Cardiac muscle cell (in vitro differentiated cells and primary cell): ENCODE measurements around the gene ACTG2. TPM values are rescaled to one million over a fixed set of nuclear protein-coding genes. Genes with fewer than 3 reads are reported as not detected.
"Not testable (repeated sequence)": the region's sequence is repeated elsewhere in the genome, so short reads cannot be mapped to it uniquely, and the experiment has no call there.

Source experiments
- DNase-seq, 2 donors: peaks; one replicate each; pipeline versions ENCODE4 v3.0.0 to v3.0.0-alpha.2; 2010 to 2017; ENCODE audit warnings: low read depth in 1 of 2, low spot score in 1 of 2
- H3K27ac ChIP-seq: fragments of 200-600 bp; sonication (generic); 2 replicates; pipeline ENCODE4 v1.5.1; 2016
- H3K27me3 ChIP-seq: fragments of 200-600 bp; sonication (generic); 2 replicates; pipeline ENCODE4 v1.6.0; 2016; ENCODE audit warnings: control low read depth
- H3K36me3 ChIP-seq: fragments of 200-600 bp; sonication (generic); 2 replicates; pipeline ENCODE4 v1.5.1; 2016; ENCODE audit warnings: control low read depth
- H3K4me1 ChIP-seq: fragments of 200-600 bp; sonication (generic); 2 replicates; pipeline ENCODE4 v1.8.1; 2017; ENCODE audit warnings: low read depth, mild to moderate bottlenecking, mixed run types
- H3K4me3 ChIP-seq: fragments of 200-600 bp; sonication (generic); 2 replicates; pipeline ENCODE4 v1.5.1; 2016; ENCODE audit warnings: mild to moderate bottlenecking
- H3K9me3 ChIP-seq: fragments of 200-600 bp; sonication (generic); 2 replicates; pipeline ENCODE4 v1.5.1; 2017; ENCODE audit warnings: low read depth, mild to moderate bottlenecking, control low read depth
- polyA plus RNA-seq: library from polyadenylated mRNA; unstranded; fragments of >200 nt; fragmentation: Nextera tagmentation; extraction: Ambion mirVana; gene quantifications from 2 replicates; pipeline ENCODE4 v1.2.1, GENCODE V29; 2016
- total RNA-seq: library from RNA; depleted of rRNA; stranded (reverse); fragments of >200 nt; gene quantifications from 2 replicates; pipeline ENCODE4 v1.2.3, GENCODE V29; 2016
- TF ChIP-seq, protein P1 (sequence below): IDR thresholded peaks from 2 replicates; pipeline ENCODE4 v1.5.1; 2012; ENCODE audit warnings: low read depth, mild to moderate bottlenecking, low read length

Gene ACTG2
- total and polyA plus RNA-seq, 2 experiments from 2014 or later: 0.42 to 6.9 TPM

DNA sequence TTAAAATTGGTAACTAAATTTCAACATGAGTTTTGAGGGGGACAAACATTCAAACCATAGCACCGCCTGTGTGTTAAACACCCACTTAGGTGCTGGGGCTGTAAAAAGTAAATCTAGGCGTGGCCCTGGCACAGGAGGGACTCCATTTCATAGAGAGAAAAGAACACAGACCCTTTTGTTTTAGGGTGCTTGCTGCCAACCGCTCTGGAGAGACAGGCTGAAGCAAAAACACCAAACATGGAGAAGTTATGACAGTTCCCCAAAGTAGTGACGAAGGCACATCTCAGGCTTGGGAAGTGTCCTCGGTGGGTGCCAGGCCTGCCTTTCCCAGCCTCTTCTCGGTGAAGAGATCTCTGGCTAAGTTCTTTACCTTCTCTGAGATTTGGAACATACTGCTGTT is 5.1 kb downstream of the ACTG2 start:
- TF ChIP-seq, protein P1, sequence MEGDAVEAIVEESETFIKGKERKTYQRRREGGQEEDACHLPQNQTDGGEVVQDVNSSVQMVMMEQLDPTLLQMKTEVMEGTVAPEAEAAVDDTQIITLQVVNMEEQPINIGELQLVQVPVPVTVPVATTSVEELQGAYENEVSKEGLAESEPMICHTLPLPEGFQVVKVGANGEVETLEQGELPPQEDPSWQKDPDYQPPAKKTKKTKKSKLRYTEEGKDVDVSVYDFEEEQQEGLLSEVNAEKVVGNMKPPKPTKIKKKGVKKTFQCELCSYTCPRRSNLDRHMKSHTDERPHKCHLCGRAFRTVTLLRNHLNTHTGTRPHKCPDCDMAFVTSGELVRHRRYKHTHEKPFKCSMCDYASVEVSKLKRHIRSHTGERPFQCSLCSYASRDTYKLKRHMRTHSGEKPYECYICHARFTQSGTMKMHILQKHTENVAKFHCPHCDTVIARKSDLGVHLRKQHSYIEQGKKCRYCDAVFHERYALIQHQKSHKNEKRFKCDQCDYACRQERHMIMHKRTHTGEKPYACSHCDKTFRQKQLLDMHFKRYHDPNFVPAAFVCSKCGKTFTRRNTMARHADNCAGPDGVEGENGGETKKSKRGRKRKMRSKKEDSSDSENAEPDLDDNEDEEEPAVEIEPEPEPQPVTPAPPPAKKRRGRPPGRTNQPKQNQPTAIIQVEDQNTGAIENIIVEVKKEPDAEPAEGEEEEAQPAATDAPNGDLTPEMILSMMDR: no peak
- H3K36me3 ChIP-seq: no peaks in the 10 kb centered on the region
- H3K27me3 ChIP-seq: no peaks in the 10 kb centered on the region
- H3K9me3 ChIP-seq: no peaks in the 10 kb centered on the region
- H3K4me1 ChIP-seq: no peaks in the 10 kb centered on the region
- DNase-seq: no peak
- H3K4me3 ChIP-seq: no peak overlapping the region
- H3K27ac ChIP-seq: no peak overlapping the region

DNA sequence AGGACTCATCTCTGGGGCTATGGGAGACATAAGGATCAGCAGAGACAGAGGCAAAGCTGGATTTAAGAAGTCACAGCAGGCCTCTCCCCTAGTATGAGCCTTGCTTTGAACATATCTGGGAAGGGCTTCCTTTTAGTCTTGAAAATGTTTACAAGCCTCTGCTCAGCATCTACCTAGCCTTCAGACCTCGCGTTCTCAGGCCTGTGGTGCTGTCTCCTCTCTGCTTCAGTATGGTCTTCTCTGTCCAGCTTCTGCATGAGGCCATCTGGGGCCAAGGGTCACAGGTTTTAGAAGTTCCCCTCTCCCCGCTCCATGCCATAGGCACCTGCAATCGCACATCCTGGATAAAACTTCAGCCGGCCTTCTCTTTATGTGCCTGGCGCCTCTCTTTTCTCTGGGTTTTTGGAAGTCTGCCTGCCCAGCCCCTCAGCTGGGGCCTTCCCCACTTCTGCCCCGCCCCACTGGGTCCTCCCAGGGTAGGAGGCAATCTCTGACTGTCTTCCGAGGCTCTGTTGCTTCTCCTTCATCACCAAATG is 7.1 kb downstream of the ACTG2 start:
- TF ChIP-seq, protein P1: no peak
- DNase-seq: no peak
- Histone ChIP-seq H3K9me3 (no peaks in the 10 kb centered on the region), H3K27ac (no peak overlapping the region), H3K4me3 (no peak overlapping the region), H3K36me3 (no peaks in the 10 kb centered on the region), H3K27me3 (no peaks in the 10 kb centered on the region), H3K4me1 (no peaks in the 10 kb centered on the region)

DNA sequence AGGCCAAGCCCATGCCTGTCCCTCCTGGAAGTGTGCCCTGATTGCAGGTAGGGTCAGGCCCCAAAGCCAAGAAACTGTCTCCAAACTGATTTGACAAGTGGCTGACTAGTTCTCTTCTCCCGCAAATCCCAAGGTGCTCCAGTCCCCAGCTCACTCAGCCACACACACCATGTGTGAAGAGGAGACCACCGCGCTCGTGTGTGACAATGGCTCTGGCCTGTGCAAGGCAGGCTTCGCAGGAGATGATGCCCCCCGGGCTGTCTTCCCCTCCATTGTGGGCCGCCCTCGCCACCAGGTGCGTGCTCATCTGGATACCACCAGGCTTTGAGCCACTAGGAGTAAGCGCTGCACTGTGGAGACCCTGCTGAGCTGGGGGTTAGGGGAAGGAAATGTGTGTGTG is 8.3 kb downstream of the ACTG2 start:
- TF ChIP-seq, protein P1: no peak
- Histone ChIP-seq H3K4me1 (no peaks in the 10 kb centered on the region), H3K36me3 (no peaks in the 10 kb centered on the region), H3K27me3 (no peaks in the 10 kb centered on the region), H3K9me3 (no peaks in the 10 kb centered on the region), H3K27ac (no peak overlapping the region), H3K4me3 (no peak overlapping the region)
- DNase-seq: no peak

GRCh38 chr2:73902284-73902683 is 9.5 kb downstream of the ACTG2 start:
- Histone ChIP-seq H3K9me3 (no peaks in the 10 kb centered on the region), H3K4me3 (no peak overlapping the region), H3K27me3 (no peaks in the 10 kb centered on the region), H3K36me3 (no peaks in the 10 kb centered on the region), H3K4me1 (no peaks in the 10 kb centered on the region), H3K27ac (no peak overlapping the region)
- TF ChIP-seq, protein P1: no peak
- DNase-seq: no peak

GRCh38 chr2:73903313-73903712 is 10.5 kb downstream of the ACTG2 start:
- H3K36me3 ChIP-seq: no peaks in the 10 kb centered on the region
- no peak overlapping the region for H3K4me3 ChIP-seq
- TF ChIP-seq, protein P1: no peak
- no peak overlapping the region for H3K27ac ChIP-seq
- peaks cover 6% of the 10 kb centered on the region for H3K4me1 ChIP-seq
- no peaks in the 10 kb centered on the region for H3K9me3 ChIP-seq
- no peaks in the 10 kb centered on the region for H3K27me3 ChIP-seq
- DNase-seq: no peak

- not testable (repeated sequence) for H3K4me1 ChIP-seq, H3K36me3 ChIP-seq, DNase-seq, H3K4me3 ChIP-seq, H3K9me3 ChIP-seq, H3K27ac ChIP-seq, H3K27me3 ChIP-seq
Measured at GRCh38 chr2:73903949-73904613, 11.3 kb downstream of the ACTG2 start.
